Liver (tissue), 3 donors: ENCODE results near the gene CYP3A4.

Experiments
- CTCF ChIP-seq: fragments of 150-350 bp; IDR thresholded peaks from 2 replicates; pipeline ENCODE4 v1.5.1; 2017; ENCODE audit warnings: improper control_type of control experiment, low read depth, low read length; ENCODE audit not compliant: missing input control
- FOXA1 ChIP-seq: IDR thresholded peaks from 2 replicates; pipeline ENCODE4 v1.6.1; 2016; ENCODE audit warnings: antibody characterized with exemption
- GABPA ChIP-seq, 2 donors: IDR thresholded peaks in 1 of 2; conservative IDR thresholded peaks in 1 of 2; 2 replicates each; pipeline ENCODE4 v1.6.1; 2016; ENCODE audit warnings: antibody characterized with exemption in 2 of 2, mild to moderate bottlenecking in 1 of 2, moderate library complexity in 1 of 2
- HNF4A ChIP-seq, 2 donors: conservative IDR thresholded peaks; 2 replicates each; pipeline ENCODE4 v1.6.1; 2016; ENCODE audit warnings: antibody characterized with exemption in 2 of 2, mild to moderate bottlenecking in 2 of 2
- MAX ChIP-seq: IDR thresholded peaks from 2 replicates; pipeline ENCODE4 v1.6.1; 2016; ENCODE audit warnings: antibody characterized with exemption
- donor health status: healthy.
- donor health status: healthy.

- no peak for TF ChIP-seq CTCF
- no peak for TF ChIP-seq MAX
- TF ChIP-seq GABPA (IDR thresholded peaks at IDR 0.05 in 1 of 2, conservative IDR thresholded peaks at IDR 0.05 in 1 of 2): no peak
- no peak for TF ChIP-seq FOXA1
- no peak for TF ChIP-seq HNF4A (conservative IDR thresholded peaks at IDR 0.05)
Observed at GRCh38 chr7:99728615-99729014, 55.4 kb downstream of the CYP3A4 start.
